HG03378 (cell line): ENCODE results near the gene RPL36A.

ENCODE experiments used
- ATAC-seq: cut with Tn5 transposase; IDR thresholded peaks from one replicate; pipeline ENCODE4 v1.9.1; 2021; ENCODE audit warnings: mild to moderate bottlenecking, moderate library complexity; ENCODE audit not compliant: unreplicated experiment

RPL36A gene

DNA sequence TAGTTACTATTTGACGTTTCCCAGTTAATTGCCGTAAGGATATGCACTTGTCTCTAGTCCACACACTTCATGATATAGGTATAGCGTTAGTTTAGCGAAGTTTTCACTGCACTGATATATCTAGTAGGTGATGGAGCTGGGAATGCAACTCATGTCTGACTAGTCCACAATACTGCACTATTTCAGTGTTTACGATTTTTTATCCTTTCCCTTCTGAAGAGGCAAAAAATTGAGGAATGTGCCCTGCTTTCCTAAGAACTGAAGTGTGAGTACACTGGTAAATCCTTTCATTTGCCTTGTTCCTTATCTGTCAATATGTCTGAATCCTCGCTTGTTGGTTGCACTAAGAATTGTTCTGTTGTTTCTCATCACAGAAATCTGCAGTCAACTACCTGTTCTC is 1.0 kb downstream of the RPL36A start:
- ATAC-seq: no peak

GRCh38 chrX:101393530-101394305 is 2.9 kb downstream of the RPL36A start:
- no peak for ATAC-seq

DNA sequence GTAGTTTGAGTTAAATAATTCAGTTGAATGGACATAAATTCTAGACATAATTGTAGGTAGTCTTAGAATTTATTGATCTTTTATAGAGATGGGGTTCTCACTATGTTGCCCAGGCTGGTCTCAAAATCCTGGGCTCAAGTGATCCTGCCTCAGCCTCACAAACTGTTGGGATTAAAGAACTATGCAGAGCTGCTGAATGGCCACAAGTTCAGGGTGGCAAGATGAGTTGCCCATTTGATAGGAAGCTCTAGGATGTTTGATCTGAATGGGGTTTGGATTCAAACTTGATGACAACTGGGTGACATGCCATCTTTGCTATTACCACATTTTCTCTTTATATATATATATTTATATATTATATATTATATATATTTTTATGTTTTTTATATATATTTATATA is 3.6 kb downstream of the RPL36A start:
- no peak for ATAC-seq

DNA sequence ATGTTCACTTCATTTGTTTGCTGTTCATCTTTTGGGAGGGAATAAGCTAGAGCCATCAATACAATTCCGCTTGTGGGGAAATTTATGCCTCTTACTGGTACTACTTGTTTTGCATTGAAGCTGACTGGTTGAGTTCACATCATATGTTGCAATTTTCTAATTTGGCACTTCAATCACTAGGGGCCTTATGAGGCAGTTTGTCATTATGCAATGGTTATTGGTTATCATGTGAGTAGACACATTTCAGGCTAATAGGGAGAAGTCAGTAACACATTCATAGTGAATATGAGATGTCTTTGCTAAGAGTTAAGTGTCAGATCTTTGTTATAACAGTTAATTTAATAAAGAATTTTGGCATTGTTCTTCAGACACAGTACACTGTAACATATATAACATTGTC is 5.0 kb downstream of the RPL36A start:
- no peak for ATAC-seq

DNA sequence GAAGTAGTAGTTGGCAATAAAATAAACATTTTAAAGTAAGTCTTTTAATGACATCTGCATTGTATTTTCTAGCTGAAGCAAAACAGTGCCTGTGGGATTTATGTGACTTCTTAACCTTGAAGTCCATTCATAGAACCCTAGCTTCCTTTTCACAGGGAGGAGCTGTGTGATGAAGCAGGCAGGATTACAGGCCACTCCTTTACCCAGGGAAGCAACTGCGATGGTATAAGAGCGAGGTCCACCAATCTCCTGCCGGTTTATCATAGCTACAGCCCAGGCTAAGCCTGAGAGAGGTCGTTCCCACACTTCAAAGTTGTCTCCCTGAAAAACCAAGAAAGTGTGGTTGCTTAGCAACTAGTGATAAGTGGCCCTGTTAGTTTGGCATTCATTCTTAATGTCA is 7.0 kb downstream of the RPL36A start:
- no peak for ATAC-seq

GRCh38 chrX:101398694-101399093 is 7.9 kb downstream of the RPL36A start:
- no peak for ATAC-seq

DNA sequence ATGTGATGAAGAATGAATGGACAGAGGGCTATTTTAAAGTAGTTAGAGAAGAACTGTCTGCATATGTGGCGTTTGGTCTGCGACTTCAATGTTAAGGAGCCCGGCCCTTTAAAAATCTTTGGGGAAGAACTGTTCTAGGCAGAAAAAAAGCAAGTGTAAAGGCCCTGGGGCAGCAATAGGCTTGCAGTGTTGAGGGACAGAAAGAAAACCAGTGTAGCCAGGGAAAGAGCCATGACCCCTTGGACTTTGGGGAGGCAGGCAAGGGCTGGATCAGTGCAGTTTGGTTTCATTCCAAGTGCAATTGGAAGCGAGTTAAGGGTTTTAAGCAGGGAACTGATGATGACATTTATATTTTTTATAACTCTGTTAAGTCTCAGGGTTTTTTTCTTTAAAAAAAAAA is 9.0 kb downstream of the RPL36A start:
- no peak for ATAC-seq

GRCh38 chrX:101407167-101407747 is 16.4 kb downstream of the RPL36A start:
- no peak for ATAC-seq

- peak; percentile 97 for ATAC-seq
These were observed 17.1 kb downstream of the RPL36A start, which contains the start of the genes GLA and HNRNPH2 for GRCh38 chrX:101407748-101408531. TSS of gene GLA (minus strand) at chrX:101407925. CDS start at chrX:101407903, 22 bp downstream. TSS of gene HNRNPH2 (plus strand) at chrX:101408222. CDS start at chrX:101411989, 3,767 bp downstream.

DNA sequence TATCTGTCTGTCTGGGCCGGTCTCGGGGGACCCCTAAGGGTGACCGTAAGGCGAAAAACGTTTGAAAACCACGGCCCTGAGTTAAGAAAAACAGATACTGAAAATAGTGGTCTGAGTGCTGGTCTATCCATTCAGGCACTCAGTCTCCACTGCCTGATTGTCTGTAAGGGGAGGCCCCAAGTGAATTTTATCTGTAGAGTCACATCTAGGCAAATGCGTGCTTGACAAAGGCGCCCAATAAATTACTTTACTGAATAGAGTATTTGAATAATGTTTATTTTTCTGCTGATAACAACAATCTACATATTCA is 17.7 kb downstream of the RPL36A start:
- peak; percentile 23 for ATAC-seq

- no peak for ATAC-seq
These were observed 18.2 kb downstream of the RPL36A start for GRCh38 chrX:101409043-101409442.

- no peak for ATAC-seq
These were observed 19.6 kb downstream of the RPL36A start for GRCh38 chrX:101410461-101410860.

DNA sequence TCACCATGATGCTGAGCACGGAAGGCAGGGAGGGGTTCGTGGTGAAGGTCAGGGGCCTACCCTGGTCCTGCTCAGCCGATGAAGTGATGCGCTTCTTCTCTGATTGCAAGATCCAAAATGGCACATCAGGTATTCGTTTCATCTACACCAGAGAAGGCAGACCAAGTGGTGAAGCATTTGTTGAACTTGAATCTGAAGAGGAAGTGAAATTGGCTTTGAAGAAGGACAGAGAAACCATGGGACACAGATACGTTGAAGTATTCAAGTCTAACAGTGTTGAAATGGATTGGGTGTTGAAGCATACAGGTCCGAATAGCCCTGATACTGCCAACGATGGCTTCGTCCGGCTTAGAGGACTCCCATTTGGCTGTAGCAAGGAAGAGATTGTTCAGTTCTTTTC is 21.2 kb downstream of the RPL36A start:
- no peak for ATAC-seq

DNA sequence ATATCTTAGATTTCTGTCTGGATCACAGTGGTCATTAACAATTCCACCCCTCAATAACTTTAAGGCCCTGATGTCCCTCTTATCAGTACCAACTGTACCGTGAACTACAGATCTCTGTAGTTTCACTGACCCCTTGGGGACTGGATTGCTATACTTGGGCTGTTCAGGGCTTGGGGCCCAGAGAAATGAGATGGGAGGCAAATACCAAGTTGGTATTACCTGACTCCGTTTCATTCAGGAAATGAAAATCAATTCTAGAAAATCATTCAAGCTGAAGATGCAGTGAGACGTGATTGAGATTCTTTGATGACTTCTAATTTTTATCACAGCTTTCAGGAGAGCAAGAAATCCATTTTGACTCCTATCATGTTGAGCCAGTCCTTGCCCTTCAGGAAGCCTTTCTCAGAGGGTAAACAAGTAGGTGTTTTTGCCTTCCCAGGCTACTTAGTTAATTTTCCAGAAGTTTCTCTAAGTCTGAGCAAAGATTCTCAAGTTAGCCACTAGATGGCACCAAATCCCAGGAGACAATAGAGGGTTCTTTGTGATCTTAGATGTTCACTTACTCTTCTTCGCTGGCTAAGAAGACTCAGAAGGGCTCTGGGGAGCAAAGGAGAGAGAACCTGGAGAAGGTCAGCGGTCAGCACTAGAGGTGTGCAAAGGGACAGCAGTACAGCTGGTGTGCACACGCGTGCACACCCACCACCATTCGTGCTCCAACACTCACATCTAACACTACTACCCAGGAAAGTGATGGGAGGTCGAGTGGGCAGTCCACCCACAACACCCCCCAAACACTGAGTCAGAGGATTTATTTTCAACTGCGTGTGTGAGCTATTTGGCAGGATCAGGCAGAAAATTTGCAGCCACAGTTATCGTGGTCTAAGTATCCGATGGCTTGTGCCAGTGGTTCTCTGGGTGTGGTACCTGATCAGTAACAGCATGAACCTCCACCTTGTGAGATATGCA is 24.7 kb downstream of the RPL36A start:
- peak; percentile 64 for ATAC-seq

DNA sequence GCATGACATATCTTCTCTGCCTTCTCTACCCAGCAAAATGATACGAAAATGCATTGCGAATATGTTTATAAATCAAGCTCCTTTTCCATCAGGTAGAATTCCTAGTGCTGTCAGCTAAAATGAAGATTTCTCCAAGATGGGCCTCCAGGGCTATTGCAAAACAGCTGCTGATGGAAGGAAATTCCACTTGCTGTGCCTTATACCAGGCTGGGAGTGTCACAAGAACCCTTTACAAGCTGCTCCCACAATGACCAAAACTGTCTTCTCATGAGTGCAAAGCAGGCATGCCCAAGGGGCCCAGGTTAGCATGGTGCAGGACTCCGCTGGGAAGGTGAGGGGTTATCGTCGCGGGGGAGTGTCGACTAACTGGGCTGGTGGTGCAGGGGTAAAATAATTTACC is 25.9 kb downstream of the RPL36A start:
- ATAC-seq: no peak

DNA sequence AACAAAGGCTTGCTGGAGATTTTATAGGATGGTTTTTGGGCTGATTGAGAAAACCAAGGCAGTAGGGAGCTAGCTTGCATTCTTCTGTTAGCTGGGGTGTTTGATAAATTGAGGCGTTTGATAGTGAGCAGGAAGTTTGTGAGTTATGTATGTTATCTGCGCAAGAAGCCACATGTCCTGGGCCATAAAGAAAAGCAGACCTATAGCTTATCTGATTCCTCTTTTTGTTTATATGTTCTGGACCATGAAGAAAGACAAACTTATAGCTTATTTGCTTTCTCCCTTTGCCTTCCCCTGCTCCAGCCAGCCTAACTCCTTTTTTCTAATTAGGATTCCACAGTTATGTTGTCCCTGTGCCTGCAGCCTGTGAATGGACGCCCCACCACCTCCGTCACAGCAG is 26.4 kb downstream of the RPL36A start:
- ATAC-seq: no peak

- no peak for ATAC-seq
These were observed 27.4 kb downstream of the RPL36A start for GRCh38 chrX:101417981-101418841.

GRCh38 chrX:101419489-101419888 is 28.7 kb downstream of the RPL36A start:
- no peak for ATAC-seq

- ATAC-seq: no peak
These were observed 37.1 kb downstream of the RPL36A start for GRCh38 chrX:101427954-101428353.

DNA sequence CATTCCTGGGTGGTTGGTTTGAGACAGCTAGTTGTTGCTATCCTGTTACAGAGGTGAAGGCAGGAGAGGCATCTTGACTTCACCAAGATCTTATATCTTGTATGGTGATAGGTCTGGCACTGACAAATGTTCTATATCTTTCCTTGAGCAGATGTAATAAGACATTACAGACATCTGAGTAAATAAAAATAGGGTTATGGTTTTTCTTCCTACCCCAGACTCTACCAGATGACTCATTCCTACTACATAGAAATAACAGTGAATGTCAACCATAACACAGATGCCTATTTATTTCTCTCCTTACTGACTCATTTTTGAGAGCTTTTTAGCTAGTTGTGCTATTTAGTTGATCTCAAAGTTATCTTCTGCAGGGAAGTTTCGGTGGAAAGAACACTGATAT is 39.1 kb downstream of the RPL36A start:
- peak; percentile 61 for ATAC-seq
